Astrocyte of the spinal cord (primary cell): ENCODE measurements around the gene OR6B1.

Experiments used
- DNase-seq: peaks from one replicate; pipeline ENCODE4 v3.0.0; 2011; ENCODE audit warnings: low read depth, low spot score
- H3K4me3 ChIP-seq: 2 replicates; pipeline ENCODE4 v1.5.1; 2011; ENCODE audit warnings: low read depth, mild to moderate bottlenecking, low read length, moderate library complexity
- in situ Hi-C: cut with HindIII; loops from 2 replicates; pipeline ENCODE4 v1.10.0; 2017; ENCODE audit warnings: low sequenced_read_pairs
- TF ChIP-seq, protein P1 (sequence below): IDR thresholded peaks from 2 replicates; pipeline ENCODE4 v1.5.1; 2012; ENCODE audit warnings: low read depth, mild to moderate bottlenecking, low read length, inconsistent platforms

OR6B1 gene

DNA sequence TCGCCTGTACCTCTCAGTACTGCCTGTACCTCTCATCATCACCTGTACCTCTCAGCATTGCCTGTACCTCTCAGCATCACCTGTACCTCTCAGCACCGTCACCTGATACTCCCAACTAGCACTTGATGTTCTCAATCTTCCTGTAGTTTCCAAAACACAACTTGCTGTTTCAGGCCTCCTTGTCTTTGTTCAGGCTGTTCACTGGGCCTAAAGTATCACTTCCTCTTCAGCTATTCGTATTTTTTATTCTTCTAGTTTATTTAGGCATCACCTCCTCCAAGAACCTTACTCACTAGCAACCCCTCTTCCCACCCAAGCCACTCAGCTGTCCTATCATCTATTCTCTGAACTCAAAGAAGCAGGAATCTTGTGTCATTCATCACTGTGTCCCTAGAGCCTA is 24.1 kb downstream of the OR6B1 start:
- H3K4me3 ChIP-seq: no peak overlapping the region
- no peak for DNase-seq
- in situ Hi-C loops: no loop called here
- TF ChIP-seq, protein P1, sequence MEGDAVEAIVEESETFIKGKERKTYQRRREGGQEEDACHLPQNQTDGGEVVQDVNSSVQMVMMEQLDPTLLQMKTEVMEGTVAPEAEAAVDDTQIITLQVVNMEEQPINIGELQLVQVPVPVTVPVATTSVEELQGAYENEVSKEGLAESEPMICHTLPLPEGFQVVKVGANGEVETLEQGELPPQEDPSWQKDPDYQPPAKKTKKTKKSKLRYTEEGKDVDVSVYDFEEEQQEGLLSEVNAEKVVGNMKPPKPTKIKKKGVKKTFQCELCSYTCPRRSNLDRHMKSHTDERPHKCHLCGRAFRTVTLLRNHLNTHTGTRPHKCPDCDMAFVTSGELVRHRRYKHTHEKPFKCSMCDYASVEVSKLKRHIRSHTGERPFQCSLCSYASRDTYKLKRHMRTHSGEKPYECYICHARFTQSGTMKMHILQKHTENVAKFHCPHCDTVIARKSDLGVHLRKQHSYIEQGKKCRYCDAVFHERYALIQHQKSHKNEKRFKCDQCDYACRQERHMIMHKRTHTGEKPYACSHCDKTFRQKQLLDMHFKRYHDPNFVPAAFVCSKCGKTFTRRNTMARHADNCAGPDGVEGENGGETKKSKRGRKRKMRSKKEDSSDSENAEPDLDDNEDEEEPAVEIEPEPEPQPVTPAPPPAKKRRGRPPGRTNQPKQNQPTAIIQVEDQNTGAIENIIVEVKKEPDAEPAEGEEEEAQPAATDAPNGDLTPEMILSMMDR: no peak

DNA sequence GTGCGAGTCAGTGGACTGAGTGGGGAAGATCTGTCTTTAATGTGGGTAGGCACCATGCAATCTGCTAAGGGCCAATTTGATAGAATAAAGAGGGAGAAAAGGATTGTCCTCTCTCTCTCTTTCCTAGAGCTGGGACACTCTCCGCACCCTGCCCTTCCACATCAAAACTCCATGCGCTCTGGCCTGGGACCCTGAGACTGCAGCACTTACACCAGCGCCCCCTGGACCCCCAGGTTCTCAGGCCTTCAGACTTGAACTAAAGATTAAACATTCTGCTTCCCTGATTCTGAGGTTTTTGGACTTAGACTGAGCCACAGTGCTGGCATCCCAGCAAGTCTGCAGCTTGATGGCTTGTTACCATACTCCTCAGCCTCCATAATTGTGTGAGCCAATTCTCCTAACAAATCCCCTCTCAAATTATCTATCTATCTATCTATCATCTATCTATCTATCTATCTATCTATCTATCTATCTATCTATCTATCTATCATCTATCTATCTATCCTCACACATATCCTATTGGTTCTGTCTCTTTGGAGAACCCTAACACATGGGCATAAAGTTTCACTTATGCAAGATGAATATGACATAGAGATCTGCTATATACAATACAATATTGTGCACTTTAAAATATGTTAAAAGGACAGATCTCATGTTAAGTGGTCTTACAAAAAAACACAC is 26.2 kb downstream of the OR6B1 start:
- in situ Hi-C loops: no loop called here
- TF ChIP-seq, protein P1: no peak
- DNase-seq: no peak
- H3K4me3 ChIP-seq: no peak overlapping the region

DNA sequence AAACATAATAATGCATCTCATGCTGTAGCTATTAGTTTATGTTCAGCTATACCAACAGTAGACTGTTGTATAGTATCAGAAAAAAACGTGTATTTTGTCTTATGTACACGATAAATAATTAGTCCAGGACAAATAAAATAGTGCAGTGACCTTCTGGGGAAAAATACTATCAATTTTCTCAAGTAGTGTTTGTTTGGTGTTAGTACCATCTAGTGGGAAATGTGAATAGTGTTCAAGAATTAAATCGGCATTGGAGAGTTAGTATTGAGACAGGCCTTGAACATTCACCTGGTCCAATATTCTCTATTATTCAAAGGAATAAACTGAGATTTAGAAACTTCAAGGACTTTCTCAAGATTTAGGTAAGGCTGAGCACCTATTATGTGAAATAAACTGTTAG is 26.9 kb downstream of the OR6B1 start:
- H3K4me3 ChIP-seq: no peak overlapping the region
- TF ChIP-seq, protein P1: peak; percentile 34
- peak; percentile 46 for DNase-seq
- in situ Hi-C loops: no loop called here

DNA sequence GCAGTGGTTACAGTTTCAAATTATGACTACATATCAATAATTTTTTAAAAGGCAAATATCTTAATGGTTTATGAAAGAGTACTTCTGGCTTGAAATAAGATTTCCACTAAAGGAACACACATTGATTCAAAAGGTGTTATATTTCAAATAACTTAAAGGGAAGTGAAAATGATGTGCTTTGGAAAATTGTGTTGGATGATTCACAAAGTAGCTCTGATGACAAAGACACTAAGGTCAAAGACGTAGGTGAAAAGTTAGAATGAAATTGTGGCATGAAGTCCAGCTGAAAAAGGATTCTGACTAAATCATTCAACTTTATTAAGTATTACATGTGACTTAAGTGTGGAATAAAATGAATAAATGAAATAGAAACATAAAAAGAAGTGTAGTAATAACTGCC is 27.9 kb downstream of the OR6B1 start:
- no peak for DNase-seq
- no peak overlapping the region for H3K4me3 ChIP-seq
- TF ChIP-seq, protein P1: no peak
- in situ Hi-C loops: no loop called here

DNA sequence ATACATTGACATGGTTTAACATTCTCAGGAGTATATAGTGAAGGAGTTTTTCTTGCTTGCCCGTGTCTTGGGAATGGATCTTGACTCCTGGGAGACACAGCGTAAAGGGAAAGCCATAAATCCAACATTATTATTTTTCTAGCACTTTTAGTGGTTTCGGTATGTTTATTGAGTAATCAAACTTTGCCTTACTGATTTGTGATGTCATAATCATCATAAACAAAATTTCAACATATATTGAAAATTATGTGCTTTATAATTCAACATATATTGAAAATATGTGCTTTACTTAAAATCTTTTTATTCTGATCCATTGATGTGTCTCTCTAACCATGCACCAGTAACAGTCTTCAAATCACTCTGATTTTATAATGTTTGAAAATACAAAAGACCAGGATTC is 28.4 kb downstream of the OR6B1 start:
- in situ Hi-C loops: no loop called here
- TF ChIP-seq, protein P1: no peak
- no peak overlapping the region for H3K4me3 ChIP-seq
- no peak for DNase-seq

DNA sequence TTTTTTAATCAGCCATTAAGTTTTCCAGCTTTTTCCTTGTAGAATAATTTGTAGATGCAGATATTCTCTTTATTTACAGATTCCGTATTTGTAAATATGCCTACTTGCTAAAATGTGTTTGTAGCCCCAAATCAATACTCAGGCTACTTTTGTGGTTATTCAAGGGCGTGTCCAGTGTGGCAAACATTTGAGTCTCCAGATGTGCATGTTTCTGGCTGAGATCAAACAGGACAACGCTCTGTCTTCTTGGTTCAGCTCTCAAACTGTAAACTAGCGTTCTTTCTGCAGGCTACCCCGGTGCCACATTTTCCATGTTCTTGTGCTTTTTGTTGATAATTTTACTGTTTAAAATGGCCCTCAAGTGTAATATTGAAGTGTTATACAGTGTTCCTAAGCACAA is 32.4 kb downstream of the OR6B1 start:
- in situ Hi-C loops: no loop called here
- no peak for DNase-seq
- TF ChIP-seq, protein P1: no peak
- H3K4me3 ChIP-seq: no peak overlapping the region
